NCI-H2081 (cell line): ENCODE data around the gene LHX1.

ENCODE experiments used
- DNase-seq, 2 experiments: peaks; one replicate each; lab custom pipeline; 2025; lab: John Stamatoyannopoulos, UW

The LHX1 gene

DNA sequence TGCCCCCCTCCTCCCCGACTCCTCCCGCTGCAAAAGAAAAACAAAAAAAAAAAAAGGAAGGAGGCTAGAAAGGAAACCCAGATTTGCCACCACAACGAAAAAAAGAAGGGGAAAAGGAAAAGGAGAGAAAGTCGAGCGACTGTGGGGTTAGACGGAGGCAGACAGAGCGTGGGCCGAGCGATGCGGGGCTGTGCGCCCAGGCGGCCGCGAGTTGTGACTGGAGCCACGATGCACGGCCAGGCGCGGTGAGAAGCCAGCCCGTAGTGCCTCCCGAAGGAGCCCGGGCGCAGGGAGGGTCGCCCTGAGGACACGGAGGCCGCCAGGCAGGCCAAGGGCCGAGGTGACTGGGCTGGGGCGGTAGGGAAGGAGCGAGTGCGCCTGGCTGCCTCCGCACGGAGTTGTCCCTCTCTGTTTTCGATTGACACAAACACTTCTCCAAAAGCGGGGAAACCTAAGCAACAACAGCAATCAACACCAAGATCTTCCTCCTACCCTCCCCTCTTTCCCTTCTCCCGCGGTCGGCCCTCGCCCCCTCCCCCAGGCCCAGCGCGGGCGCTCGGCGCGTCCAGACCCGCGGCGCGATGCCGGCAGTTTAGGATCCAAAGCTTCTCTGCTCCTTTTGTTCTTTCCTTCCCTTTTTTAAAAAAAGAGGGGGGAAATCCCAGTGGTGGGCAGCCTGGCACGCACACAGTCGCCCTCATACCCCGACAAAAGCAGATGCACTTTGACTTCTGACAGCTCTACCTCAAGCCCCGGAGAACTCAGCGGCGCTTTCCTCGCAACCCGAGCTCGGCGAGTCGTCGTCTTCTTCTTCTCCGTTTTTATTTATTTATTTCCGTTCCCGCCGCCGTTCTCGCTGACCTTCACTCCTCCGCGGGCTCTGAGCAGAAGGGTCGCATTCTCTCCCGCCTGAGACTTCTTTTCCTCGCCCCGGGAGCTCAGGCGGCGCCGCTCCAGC lies at the start of gene LHX1:
Gene LHX1, plus strand, starts transcription at position 475 of the 958 bp plus-strand sequence. CDS start 723 bp downstream, outside the sequence.
- no peak for DNase-seq

DNA sequence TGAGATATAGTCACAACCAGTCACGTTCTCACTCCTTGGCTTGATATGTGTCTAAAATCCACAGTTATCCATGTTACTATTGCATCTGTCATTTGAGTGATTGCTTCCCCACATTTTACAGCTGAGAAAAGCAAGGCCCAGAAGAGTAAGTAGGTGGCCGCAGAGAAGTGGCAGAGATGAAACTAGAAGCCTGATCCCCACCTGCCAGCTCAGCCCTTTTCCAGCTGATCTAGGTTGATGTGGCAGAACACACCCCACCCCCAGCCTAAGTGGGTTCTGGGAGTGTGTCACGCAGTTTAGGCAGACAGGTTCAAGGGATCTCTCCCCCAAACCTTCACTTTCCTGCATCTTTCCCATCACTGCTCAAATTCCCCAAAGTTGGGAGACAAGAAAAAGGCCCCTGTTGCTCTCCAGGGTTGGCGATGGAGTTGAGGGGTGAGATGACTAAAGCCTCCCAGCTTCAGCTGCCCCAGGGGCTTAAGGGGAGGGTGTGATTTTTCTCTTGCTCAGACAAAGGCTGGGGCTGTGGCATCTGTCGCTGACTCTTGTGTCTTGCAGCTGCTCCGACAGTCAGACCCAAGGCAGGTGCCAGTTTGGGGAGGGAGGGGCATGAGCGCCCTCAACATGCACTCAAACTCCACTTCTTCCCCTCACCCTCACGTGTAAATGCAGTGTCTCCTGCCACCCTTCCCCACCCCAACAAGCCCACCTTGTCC lies 48.9 kb upstream of the LHX1 start:
- no peak for DNase-seq

DNA sequence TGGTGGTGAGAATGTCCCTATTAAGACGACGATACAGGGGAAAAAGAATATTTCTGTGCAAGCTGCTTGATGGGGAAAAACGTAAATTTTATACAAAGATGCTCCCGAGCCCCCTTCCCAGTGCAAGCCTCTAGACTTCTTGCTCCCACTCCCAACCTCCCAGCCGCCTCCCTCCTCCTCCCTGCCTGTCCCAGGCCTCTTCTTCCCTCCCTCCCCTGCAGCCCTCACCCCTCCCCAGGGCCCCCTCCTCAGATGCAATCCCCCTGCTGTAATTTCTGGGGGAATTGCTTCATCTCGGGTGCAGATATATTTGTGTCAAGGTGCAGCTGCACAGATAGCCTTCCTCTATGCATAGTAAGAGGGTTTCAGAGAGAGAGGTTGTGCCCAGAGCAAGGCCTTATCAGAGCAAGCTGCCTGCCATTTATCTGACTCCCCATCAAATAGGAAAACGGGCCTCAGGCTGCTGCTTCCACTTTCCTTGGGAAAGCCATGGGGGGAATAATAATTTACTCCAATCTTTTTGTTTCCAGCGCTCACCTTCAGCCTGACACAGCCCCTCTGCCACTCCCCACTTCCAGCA lies 47.4 kb upstream of the LHX1 start:
- no peak for DNase-seq

DNA sequence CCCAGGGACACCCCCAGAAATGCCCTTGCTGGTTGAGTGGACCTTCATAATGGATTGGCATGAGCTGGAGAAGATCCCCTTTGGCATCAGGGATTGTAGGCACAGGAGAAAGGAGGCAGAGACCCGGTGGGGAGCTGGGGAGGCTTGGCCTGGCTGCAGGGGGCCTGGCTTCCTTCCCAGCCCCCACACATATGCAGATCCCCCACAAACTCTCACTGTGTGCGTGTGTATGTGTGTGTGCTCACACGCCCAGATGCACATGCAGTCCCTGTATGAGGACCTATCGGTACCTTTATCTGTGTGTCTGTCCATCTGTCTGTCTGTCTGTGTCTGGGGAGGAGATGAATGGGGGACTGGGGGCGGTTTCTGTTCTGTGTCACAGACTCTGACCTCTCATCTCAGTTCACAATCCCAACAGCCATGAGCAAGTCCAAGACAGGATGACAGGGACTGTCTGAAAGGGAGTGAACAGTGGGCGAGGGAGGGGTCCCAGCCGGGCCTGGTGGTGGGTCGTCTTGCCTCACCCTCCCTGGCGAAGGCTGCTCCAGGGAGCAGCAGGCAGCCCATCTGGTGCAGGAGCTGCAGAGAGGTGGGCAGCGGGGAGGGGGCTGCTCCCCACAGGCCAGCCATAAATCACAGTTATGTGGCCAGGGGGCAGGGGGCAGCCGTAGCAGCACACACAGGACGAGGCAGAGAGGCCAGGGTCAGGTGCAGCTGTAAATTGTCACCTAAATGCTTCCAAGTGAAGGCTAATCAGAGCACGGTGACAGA lies 46.7 kb upstream of the LHX1 start:
- no peak for DNase-seq

DNA sequence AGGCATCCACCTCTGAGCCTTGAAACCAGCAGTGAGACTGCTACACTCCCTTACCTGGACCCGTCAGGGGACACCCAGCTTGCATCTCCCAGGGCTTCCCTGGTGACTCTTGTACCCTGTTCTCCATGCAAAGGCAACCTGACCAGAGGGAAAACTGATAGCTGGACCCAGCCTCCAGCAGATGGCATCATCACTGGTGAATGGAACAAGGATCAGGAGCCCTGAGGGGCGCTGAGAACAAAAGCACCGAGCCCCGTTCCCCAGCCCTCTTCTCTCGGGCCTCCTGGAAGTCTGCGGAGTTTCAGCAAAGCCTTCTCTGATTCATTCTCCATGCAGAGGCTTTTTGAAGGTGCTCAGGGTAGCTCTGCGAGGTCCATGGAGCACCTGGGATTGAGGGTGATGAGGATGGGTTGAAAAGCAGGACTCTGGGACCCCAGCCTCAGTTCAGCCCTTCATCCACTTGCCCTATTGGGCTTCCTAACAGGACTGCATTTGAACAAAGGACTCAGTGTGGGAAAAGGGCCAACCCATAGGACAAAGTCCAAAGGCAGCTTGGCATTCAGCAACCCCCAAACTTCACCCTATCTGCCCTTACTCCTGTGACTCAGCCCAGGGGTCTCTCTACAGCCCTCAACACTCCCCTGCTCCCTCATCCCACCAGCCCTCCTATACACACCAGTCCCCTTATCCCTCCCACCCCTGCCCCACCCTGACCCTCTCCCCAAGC lies 45.0 kb upstream of the LHX1 start:
- no peak for DNase-seq

DNA sequence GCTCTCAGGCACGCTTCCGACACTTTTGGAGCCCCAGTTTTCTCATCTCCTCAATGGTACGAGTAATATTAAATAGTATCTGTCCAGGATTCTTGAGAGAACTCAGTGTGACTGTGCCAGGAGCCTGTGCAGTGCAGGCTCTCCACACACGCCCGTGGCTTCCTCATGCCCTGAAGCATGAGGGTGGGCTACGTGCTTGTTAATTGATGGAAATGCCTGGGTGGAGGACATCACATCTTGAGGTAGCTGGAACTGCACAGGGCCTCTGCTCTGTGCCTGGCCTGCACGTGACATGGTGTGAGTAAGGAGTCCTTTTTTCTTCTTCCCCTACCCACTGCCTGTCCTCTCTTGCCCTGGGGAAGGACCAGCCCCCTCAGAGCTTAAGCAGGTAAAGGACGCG lies 43.1 kb upstream of the LHX1 start:
- no peak for DNase-seq

DNA sequence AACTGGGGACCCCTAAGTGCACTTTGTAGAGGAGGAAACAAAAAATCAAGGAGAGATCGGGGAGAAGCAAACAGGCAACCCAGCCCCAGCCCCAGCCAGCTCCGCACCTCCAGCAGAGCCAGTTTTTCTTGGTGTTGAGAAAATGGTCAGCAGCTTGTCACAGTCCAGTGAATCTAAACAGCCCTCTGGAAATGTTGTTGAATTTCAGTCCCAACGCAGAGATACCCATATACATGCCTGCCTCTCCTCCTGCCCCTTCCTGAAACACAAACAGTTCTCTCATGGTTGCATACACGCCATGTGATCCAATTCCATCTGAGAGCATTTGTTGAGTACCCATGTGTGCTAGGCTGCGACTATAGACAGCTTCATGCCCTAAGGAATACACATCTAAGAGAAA lies 42.4 kb upstream of the LHX1 start:
- no peak for DNase-seq

DNA sequence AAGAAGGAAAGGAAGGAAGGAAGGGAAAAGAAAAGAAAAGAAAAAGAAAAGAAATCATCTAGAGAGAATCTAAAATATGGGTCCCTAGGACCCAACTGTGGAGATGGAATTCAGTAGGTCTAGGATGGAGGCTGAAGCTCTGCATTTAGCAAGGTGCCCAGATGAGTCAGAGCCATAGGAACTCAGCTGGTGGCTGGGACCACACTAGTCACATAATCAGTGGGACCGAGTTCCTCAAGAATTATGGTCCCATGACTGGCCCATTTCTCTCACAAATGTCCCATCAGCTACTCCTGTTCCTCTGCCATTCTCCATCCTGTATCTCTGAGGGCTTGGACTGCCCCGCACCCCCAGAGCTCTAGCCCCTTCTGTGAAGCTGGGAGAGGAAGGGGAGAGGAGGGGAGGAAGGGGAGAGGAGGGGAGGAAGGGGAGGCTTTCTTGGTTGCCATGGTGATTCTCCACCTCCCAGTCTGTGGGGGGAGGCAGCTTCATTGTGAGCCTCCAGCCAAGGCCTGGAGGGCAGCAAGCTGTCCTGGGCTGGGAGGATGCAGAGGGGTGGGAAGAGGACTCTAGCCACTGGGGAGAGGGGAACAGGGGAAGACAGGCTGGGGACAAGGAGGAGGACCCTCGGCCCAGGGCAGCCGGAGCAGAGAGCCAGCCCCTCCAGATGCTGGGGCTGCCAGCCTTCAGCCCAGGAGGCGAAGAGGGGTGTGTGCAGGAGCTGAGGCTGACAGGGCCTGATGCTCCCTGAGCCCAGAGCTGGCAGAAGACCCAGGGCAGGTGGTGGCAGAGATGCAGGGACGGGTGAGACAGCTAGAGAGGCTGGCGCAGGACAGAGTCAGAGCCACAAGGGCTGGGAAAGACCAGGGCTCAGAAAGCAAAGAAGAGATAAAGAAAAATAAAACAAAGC lies 37.8 kb upstream of the LHX1 start:
- no peak for DNase-seq

DNA sequence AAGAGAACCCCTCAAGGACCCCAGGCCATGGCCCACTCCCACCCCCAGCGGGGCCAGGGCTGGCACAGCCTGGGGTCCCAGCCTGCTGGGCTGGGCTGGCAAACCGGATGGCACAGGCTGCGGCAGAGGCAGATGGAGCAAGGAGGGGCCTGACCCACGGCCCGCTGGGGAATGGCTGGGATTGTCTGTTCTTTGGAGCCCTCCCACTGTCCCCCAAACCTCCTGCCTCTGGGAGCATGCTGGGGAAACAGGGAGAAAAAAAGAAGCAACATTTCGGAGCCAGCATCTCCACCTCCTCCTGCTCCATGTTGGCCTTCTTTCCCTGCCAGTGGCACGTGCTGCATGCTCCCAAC lies 37.1 kb upstream of the LHX1 start:
- no peak for DNase-seq

DNA sequence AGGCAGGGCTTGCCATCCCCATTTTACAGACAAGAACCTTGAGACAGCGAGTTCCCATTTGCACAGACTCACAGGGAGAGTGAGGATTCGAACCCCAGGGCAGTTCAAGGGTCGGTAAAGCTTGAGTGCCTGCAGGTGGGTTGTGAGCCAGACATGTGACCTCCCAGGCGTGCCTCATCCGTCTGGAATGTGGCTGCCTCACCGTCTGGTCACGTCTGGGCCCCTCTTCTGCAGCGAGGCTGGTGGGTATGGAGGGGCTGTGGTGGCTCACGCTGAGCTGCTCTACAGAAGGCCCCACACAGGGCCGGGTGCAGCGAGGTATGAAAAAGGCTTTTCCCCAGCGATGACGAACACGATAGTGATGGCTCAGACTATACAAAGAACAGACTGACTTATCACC lies 35.8 kb upstream of the LHX1 start:
- DNase-seq: no peak

DNA sequence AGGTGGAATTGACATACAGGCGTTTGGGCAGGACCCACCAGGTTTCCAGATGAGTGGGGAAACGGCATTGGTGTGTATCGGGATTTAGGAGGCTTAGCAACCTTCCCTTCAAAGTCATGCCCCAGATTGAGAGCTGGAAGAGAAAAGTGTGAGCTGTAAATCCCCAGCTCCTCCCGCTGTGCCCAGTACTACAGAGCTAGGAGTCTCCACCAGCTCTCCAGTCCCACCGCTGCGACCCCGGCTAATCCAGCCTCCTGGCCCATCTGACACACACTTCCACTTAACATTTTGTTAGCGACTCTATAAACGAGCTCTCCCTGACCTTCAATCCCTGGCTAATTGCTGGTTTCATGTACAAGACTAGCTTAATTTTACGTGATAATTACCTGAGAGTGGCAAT lies 29.9 kb upstream of the LHX1 start:
- DNase-seq: no peak

DNA sequence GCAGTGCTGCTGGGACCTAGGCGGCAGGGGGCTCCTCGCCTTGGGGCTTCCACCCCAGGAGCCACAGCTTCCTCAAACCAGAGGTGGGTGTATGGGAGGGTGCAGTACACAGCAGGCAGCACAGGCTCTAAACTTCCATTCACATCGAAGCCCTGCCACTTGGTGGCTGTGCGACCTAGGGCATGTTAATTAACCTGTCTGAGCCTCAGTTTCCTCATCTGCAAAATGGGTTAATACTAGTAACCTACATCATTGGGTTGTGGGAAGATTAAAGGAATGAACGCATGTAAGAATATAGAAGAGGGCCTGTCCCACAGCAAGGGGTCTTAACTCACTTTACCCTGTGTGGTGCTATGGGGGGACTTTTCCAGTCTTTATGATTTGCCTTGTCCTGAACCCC lies 26.8 kb upstream of the LHX1 start:
- DNase-seq: no peak

DNA sequence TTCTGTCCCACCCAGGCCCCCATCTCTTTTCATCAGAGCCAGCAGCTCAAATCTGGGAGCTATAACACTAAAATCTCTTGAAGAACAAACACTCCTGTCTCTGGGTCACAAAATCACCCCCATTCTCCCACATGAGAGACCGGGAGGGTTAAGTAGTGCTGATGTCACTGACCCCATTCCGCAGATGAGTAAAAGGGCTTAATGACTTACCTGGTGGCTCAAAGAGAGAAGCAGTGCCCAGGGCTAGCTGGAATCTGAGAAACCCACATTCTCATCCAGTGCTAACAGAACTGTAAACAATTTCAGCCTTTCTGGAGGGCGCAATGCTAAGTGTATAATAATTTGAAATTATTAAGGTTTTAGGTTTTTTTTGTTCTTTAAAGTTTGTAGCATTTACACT lies 26.3 kb upstream of the LHX1 start:
- DNase-seq: no peak

DNA sequence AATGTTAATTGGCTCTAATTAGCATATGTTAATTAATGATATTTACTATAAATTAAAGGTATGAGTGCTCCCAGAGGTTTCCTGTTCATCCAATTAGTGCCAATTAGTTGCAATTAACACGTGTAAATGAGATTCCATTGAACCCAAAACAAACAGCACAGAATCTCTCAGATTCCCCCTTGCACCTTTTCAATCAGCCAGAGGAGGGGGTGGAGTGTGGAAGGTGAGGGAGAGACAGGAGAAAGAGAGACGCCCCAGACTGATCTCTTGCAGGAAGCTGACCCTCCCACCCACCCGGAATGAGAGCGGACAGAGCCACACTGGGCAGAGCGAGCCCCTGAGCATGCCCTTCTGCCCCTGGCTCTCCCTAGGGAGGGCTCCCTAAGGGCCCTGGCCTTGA lies 24.1 kb upstream of the LHX1 start:
- DNase-seq: no peak

DNA sequence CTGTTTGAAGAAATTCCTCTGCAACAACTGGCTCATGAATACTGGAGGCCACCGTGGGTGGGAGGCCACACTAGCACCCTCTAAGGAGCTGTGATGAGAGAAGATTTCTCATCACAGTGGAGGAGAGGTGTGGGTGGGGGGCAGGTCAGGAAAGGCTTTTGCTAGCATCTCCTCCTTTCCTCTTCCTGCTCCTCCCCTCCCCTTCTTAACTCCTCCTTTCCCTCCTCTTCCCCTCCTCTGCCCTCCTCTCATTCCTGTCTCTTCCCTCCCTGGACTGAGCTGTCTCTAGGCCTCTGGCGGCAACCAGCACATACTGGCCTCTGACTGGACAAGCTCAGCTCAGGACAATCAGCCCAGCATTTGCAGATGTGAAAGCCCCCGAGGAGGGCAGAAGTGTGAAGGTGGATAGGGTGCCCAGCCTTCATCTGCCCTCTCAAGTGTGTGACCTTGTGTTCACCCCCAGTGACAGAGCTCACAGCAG lies 19.0 kb upstream of the LHX1 start:
- no peak for DNase-seq

DNA sequence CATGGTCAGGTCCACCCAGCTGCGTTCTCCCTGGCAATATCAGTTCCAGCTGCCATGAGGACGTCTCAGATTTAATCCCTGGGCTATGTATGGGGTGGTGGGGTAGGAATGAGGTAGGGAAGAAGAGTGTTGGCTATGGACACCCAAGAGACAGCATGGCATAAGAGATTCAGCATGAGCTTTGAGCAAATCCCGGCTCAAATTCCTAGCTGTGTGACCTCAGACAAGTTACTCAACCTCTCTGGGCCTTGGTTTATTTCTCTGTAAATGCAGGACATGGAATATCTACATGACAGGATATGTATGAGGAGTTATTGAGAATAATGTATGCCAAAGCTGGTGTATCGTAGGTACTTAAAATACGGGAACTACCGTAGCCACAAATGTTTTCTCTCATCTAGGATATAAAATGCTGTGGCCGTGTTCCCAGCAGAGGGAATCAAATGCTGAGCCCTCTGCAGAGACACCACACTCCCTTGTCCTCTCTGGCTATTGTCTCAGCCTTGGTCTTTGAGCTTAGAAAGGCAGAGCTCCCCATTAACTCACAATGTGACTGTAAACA lies 17.8 kb upstream of the LHX1 start:
- DNase-seq: no peak

DNA sequence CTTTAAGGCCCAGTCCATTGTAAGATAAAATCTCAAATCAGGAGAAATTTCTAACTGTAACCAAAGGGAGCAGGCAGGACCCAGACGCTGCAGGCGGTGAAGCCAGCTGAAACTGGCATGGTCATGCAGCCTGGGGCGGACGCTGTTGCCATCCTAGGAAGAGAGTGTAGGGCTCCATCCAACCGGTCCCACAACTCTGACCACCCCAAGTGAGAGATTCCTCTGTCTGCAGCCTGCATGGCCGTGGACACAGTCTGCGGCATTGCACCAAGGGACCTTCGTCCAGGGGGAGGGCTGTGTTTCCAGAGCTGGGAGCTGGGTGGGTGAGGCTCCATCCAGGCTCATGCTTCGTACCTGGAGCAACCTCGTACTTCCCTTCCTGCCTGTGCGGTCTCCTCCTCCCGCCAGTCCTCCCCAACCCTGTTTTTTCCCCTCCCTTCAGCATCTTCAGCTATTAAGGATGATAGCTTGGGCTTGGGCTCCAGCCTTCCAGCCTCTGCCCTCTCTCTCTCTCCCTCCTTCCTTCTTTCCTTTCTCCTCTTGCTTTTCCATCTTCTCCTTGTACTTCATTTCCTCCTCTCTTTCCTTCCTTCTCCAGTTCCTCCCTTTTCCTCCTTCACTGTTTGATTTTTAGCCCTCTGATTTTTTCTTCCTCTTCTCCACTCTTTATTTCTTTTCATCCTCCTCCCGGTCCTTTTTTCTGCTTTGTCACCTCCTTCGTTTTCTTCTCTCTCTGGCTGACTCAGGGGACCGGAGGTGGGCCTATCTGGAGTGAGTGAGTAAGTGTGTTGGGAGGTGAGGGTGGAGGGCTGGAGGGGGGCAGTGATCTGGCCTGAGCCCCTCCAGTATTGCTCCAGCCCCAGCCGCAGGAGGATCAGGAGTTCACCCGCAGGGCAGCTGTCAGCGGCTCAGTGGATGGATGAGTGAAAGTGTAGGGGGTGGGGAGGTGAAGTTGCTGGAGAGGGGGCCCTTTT lies 17.0 kb upstream of the LHX1 start:
- no peak for DNase-seq

DNA sequence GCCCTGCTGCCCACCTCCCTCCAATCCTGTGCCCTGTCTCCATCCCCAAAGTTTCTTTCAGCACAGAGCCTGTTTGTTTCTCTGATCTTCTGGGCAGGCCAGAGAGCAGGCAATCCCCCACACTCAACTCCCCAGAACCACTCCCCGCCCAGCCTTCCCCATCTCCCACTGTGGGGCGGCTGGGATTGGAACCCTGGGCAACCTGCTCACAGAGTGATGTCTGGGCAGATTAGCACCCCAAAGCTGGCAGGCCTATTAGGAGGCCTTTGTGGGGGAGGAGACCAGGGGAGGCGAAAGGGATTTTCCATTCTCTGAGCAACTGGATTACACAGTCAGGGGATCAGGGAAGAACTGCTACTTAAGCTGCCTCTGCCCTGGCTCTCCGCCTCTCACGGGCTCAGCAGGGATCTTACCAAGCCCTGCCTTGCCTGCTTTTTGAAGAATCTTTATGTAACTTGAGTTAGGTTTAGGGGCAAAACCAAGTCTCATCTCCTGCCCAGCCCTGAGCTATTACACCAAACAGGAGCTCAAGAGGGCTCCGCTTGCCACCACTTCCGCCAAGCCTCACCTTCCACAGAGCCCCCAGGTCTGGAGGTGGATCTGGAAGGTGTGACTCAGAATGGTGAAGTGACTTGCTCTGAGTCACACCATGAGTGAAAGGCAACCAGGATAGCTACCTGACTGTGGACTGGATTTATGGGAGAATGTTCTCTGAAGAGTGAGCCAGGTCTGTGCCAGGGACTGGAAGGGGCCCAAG lies 16.0 kb upstream of the LHX1 start:
- no peak for DNase-seq
